GM12891 (cell line): Measurements from ENCODE around the gene PREX1.

Experiments used
- POLR2A ChIP-seq: IDR thresholded peaks from 2 replicates; pipeline ENCODE4 v1.6.1; 2011; ENCODE audit warnings: low read depth, low read length, control low read depth
- TAF1 ChIP-seq: IDR thresholded peaks from 2 replicates; pipeline ENCODE4 v1.6.1; 2011; ENCODE audit warnings: low read depth, low read length, control low read depth

- TF ChIP-seq TAF1 (no peak), POLR2A (no peak)
These were observed 202.5 kb downstream of the PREX1 start for GRCh38 chr20:48625136-48625900.
